ENCODE data around the gene NEURL4. TPM values are rescaled to one million over a fixed set of nuclear protein-coding genes. Genes with fewer than 3 reads are reported as not detected.
"Not testable (repeated sequence)": the region's sequence is repeated elsewhere in the genome, so short reads cannot be mapped to it uniquely, and the experiment has no call there.

Gene NEURL4
- 75.2 TPM in 2 replicates for total RNA-seq
- long read RNA-seq, partial matches to known transcripts: 2 of 3 reads
- long read RNA-seq, other reads (novel, unspliced or antisense): 1 of 3 reads

- no peaks in the 10 kb centered on the region for H3K9me3 Mint-ChIP-seq (ENCODE audit: low read depth)
- peak within 1 kb of the TSS; percentile 95 for H3K4me3 Mint-ChIP-seq (ENCODE audit: low read depth)
- peaks cover 11% of the 10 kb centered on the region for H3K4me1 Mint-ChIP-seq (ENCODE audit: low read depth)
- peak within 1 kb of the TSS; percentile 98 for H3K27ac Mint-ChIP-seq
- H3K36me3 Mint-ChIP-seq (ENCODE audit: insufficient read depth): peaks cover 2% of the 10 kb centered on the region
- peak; percentile 10 for TF ChIP-seq CTCF (IDR thresholded peaks at IDR 0.05; ENCODE audit: unreplicated experiment)
- H3K27me3 Mint-ChIP-seq: no peaks in the 10 kb centered on the region
- DNase-seq (ENCODE audit: low spot score, unreplicated experiment): peak; percentile 37
Measured at GRCh38 chr17:7328840-7329373, at the start of gene NEURL4. Gene NEURL4 (minus strand): TSS chr17:7329335. CDS start chr17:7329312, 23 bp downstream.

- no peaks in the 10 kb centered on the region for H3K36me3 Mint-ChIP-seq (ENCODE audit: insufficient read depth)
- no peak for DNase-seq (ENCODE audit: low spot score, unreplicated experiment)
- H3K9me3 Mint-ChIP-seq (ENCODE audit: low read depth): peaks cover 4% of the 10 kb centered on the region
- peaks cover 13% of the 10 kb centered on the region for H3K27me3 Mint-ChIP-seq
- no peak overlapping the region for H3K27ac Mint-ChIP-seq
- no peak overlapping the region for H3K4me3 Mint-ChIP-seq (ENCODE audit: low read depth)
- no peak for TF ChIP-seq CTCF (IDR thresholded peaks at IDR 0.05; ENCODE audit: unreplicated experiment)
- no peaks in the 10 kb centered on the region for H3K4me1 Mint-ChIP-seq (ENCODE audit: low read depth)
Measured at GRCh38 chr17:7374353-7374752, 45.2 kb upstream of the NEURL4 start.

GRCh38 chr17:7370853-7371252 lies 41.7 kb upstream of the NEURL4 start:
- TF ChIP-seq CTCF (IDR thresholded peaks at IDR 0.05; ENCODE audit: unreplicated experiment): no peak
- DNase-seq (ENCODE audit: low spot score, unreplicated experiment): no peak
- no peaks in the 10 kb centered on the region for H3K9me3 Mint-ChIP-seq (ENCODE audit: low read depth)
- peaks cover 15% of the 10 kb centered on the region for H3K27me3 Mint-ChIP-seq
- H3K36me3 Mint-ChIP-seq (ENCODE audit: insufficient read depth): no peaks in the 10 kb centered on the region
- H3K4me1 Mint-ChIP-seq (ENCODE audit: low read depth): no peaks in the 10 kb centered on the region
- no peak overlapping the region for H3K4me3 Mint-ChIP-seq (ENCODE audit: low read depth)
- no peak overlapping the region for H3K27ac Mint-ChIP-seq

GRCh38 chr17:7369825-7370224 lies 40.7 kb upstream of the NEURL4 start:
- no peak overlapping the region for H3K27ac Mint-ChIP-seq
- H3K9me3 Mint-ChIP-seq (ENCODE audit: low read depth): no peaks in the 10 kb centered on the region
- TF ChIP-seq CTCF (IDR thresholded peaks at IDR 0.05; ENCODE audit: unreplicated experiment): no peak
- no peak overlapping the region for H3K4me3 Mint-ChIP-seq (ENCODE audit: low read depth)
- H3K36me3 Mint-ChIP-seq (ENCODE audit: insufficient read depth): no peaks in the 10 kb centered on the region
- DNase-seq (ENCODE audit: low spot score, unreplicated experiment): no peak
- H3K27me3 Mint-ChIP-seq: peaks cover 18% of the 10 kb centered on the region
- no peaks in the 10 kb centered on the region for H3K4me1 Mint-ChIP-seq (ENCODE audit: low read depth)

GRCh38 chr17:7368599-7368994 lies 39.5 kb upstream of the NEURL4 start:
- peaks cover 18% of the 10 kb centered on the region for H3K27me3 Mint-ChIP-seq
- H3K9me3 Mint-ChIP-seq (ENCODE audit: low read depth); H3K27ac Mint-ChIP-seq; H3K36me3 Mint-ChIP-seq (ENCODE audit: insufficient read depth); H3K4me3 Mint-ChIP-seq (ENCODE audit: low read depth); DNase-seq (ENCODE audit: low spot score, unreplicated experiment); H3K4me1 Mint-ChIP-seq (ENCODE audit: low read depth): not testable (repeated sequence)

GRCh38 chr17:7367918-7368598 lies 38.9 kb upstream of the NEURL4 start:
- Mint-ChIP-seq H3K27ac (no peak overlapping the region), H3K36me3 (ENCODE audit: insufficient read depth) (no peaks in the 10 kb centered on the region), H3K27me3 (peaks cover 18% of the 10 kb centered on the region), H3K4me3 (ENCODE audit: low read depth) (no peak overlapping the region), H3K4me1 (ENCODE audit: low read depth) (no peaks in the 10 kb centered on the region), H3K9me3 (ENCODE audit: low read depth) (no peaks in the 10 kb centered on the region)
- no peak for TF ChIP-seq CTCF (IDR thresholded peaks at IDR 0.05; ENCODE audit: unreplicated experiment)
- DNase-seq (ENCODE audit: low spot score, unreplicated experiment): no peak

Data from progenitor cell of endocrine pancreas (in vitro differentiated cells).